Measurements from ENCODE around the gene PTPRQ.
A peak's percentile ranks its signal among the peaks of the same experiment; 100 is the strongest.

PTPRQ gene

DNA sequence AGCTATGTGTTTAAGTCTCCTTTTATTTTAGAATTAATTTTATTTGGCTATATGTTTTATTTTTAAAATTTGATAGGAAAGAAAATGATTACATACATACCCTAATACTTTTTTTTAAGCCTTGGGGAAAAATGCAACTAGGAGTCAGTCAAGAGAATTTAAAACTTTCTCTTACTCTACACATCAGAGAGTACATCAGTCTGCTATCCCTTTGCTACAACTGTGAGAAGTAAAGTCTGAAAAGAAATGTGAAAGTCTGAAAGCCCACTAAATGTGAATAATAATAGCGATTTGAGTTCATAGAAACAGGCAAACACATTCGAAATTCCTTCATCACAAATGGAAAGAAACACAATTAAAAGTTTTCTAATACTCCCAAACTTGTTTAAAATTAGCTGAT, 95.0 kb downstream of the PTPRQ start:
- no peak for DNase-seq
- TF ChIP-seq, protein P1, sequence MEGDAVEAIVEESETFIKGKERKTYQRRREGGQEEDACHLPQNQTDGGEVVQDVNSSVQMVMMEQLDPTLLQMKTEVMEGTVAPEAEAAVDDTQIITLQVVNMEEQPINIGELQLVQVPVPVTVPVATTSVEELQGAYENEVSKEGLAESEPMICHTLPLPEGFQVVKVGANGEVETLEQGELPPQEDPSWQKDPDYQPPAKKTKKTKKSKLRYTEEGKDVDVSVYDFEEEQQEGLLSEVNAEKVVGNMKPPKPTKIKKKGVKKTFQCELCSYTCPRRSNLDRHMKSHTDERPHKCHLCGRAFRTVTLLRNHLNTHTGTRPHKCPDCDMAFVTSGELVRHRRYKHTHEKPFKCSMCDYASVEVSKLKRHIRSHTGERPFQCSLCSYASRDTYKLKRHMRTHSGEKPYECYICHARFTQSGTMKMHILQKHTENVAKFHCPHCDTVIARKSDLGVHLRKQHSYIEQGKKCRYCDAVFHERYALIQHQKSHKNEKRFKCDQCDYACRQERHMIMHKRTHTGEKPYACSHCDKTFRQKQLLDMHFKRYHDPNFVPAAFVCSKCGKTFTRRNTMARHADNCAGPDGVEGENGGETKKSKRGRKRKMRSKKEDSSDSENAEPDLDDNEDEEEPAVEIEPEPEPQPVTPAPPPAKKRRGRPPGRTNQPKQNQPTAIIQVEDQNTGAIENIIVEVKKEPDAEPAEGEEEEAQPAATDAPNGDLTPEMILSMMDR (IDR thresholded peaks at IDR 0.05): no peak
- H3K27me3 ChIP-seq: no peaks in the 10 kb centered on the region
- H3K4me3 ChIP-seq: no peak overlapping the region
- no peak overlapping the region for H3K27ac ChIP-seq
- no peaks in the 10 kb centered on the region for H3K9me3 ChIP-seq
- no peaks in the 10 kb centered on the region for H3K4me1 ChIP-seq
- intact Hi-C loops (cut with DNase I; ENCODE audit: low total_unique reads): no loop called here
- H3K36me3 ChIP-seq: no peaks in the 10 kb centered on the region

DNA sequence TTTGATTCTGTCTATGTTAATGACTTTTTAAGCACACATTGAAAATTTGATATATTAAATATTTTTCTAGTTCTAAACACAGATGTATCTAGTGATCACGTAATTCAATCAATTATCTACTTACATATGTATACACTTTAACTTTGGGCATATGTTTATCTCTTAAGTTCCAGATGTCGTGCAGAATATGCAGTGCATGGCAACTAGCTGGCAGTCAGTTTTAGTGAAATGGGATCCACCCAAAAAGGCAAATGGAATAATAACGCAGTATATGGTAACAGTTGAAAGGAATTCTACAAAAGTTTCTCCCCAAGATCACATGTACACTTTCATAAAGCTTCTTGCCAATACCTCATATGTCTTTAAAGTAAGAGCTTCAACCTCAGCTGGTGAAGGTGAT, 105.3 kb downstream of the PTPRQ start:
- no peak for DNase-seq
- H3K36me3 ChIP-seq: no peaks in the 10 kb centered on the region
- TF ChIP-seq, protein P1 (IDR thresholded peaks at IDR 0.05): no peak
- intact Hi-C loops (cut with DNase I; ENCODE audit: low total_unique reads): no loop called here
- H3K9me3 ChIP-seq: no peaks in the 10 kb centered on the region
- no peaks in the 10 kb centered on the region for H3K27me3 ChIP-seq
- H3K4me1 ChIP-seq: peaks cover 0 to 24% (median 3%) of the 10 kb centered on the region in 4 donors
- H3K27ac ChIP-seq: no peak overlapping the region
- H3K4me3 ChIP-seq: no peak overlapping the region

DNA sequence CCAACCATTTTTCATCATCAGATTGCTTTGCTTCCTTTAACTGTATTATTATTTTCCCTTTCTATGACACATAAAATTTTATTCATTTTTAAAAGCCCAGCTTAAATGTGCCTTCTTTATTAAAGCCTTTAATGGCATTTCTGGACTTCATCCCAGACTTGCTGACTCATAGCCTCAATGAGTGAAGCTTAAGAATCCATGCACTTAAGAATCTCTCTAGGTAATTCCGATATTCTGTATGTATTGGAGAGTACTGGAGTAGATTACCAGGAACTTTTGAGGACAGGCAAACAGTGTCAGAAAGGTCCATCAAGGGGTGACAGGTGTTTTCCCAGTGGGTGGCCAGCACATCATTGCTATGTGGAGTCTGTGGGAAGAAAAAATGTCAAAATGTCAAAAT, 107.9 kb downstream of the PTPRQ start:
- H3K4me1 ChIP-seq: peaks cover 0 to 36% (median 3%) of the 10 kb centered on the region in 4 donors
- intact Hi-C loops (cut with DNase I; ENCODE audit: low total_unique reads): no loop called here
- no peaks in the 10 kb centered on the region for H3K9me3 ChIP-seq
- H3K27ac ChIP-seq: no peak overlapping the region
- H3K4me3 ChIP-seq: no peak overlapping the region
- no peaks in the 10 kb centered on the region for H3K27me3 ChIP-seq
- TF ChIP-seq, protein P1 (IDR thresholded peaks at IDR 0.05): no peak
- no peak for DNase-seq
- H3K36me3 ChIP-seq: no peaks in the 10 kb centered on the region

DNA sequence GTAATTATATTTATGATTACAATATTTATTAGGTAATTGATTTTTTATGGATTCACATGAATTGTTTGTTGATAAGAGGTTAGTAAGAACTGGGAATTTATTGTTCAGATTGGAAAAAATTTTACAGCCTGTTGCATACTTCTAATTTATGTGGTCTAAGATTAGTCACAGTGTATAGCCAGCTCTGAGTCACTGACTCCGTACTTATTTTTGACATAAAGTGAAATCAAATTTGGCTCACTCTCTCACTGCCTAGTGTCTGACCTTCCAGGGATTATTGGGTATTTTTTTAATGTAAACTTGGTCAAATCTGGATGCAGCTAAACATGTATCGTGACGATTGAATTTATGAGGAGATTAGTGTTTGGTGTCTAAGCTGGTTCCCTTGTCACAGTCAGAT, 109.3 kb downstream of the PTPRQ start:
- Histone ChIP-seq H3K27ac (no peak overlapping the region), H3K4me3 (no peak overlapping the region), H3K4me1 (peaks cover 0 to 42% (median 3%) of the 10 kb centered on the region in 4 donors), H3K36me3 (no peaks in the 10 kb centered on the region), H3K27me3 (no peaks in the 10 kb centered on the region), H3K9me3 (no peaks in the 10 kb centered on the region)
- intact Hi-C loops (cut with DNase I; ENCODE audit: low total_unique reads): no loop called here
- TF ChIP-seq, protein P1 (IDR thresholded peaks at IDR 0.05): no peak
- no peak for DNase-seq

DNA sequence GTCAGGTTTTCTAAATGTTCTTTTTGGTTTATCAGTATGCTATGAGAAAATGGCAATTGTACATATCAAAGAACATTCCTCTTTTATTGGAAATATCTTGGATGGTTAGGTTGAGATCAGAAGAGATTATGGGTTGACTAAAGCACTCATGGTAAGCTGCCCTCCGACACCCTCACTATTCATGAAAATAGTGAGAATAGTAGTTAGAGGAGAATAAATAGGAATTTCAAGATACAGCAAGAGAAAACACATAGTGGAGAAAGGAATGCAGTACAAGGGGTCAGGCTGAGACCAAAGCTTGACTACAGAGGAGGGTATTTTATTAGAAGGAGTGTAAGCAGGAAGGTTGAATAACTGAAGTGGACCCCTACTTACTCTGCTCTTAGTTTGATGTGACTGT, 112.5 kb downstream of the PTPRQ start:
- Histone ChIP-seq H3K36me3 (no peaks in the 10 kb centered on the region), H3K27me3 (no peaks in the 10 kb centered on the region), H3K27ac (peak overlapping the region; percentile 13 to 49), H3K4me1 (peaks cover 0 to 38% (median 3%) of the 10 kb centered on the region in 4 donors), H3K9me3 (no peaks in the 10 kb centered on the region), H3K4me3 (no peak overlapping the region)
- DNase-seq: no peak
- intact Hi-C loops (cut with DNase I; ENCODE audit: low total_unique reads): no loop called here
- TF ChIP-seq, protein P1 (IDR thresholded peaks at IDR 0.05): no peak

DNA sequence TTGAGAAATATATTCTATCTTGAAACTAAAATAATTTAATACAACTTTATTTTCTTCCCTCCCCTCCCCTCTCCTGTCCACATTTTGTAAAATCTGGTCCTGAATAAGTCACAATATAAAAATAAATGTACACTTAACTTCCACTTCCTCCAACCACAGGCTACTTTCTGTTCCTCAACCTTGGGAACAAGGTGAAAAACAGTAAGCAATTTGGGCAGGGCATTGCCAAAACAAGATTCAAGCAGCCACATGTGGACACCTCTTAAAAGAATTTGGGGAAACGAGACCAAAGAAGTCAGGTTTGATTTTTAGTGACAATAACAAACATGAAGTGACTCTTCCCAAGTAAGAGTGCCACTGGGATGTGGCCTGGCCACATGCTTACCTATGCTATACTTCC, 115.7 kb downstream of the PTPRQ start:
- intact Hi-C loops (cut with DNase I; ENCODE audit: low total_unique reads): no loop called here
- H3K4me3 ChIP-seq: no peak overlapping the region
- H3K27ac ChIP-seq: no peak overlapping the region
- H3K36me3 ChIP-seq: no peaks in the 10 kb centered on the region
- no peaks in the 10 kb centered on the region for H3K9me3 ChIP-seq
- no peak for DNase-seq
- TF ChIP-seq, protein P1 (IDR thresholded peaks at IDR 0.05): no peak
- H3K4me1 ChIP-seq: peaks cover 0 to 18% (median 0%) of the 10 kb centered on the region in 4 donors
- no peaks in the 10 kb centered on the region for H3K27me3 ChIP-seq
